ENCODE measurements around the gene SLC9C2. TPM values are rescaled to one million over a fixed set of nuclear protein-coding genes. Genes with fewer than 3 reads are reported as not detected.

Gene SLC9C2
- total and polyA plus RNA-seq, 2 experiments from 2014 or later = not detected

- Histone ChIP-seq H3F3A (ENCODE audit: insufficient read depth) (peaks cover 13% of the 10 kb centered on the region; the same call in 1 of the 2 replicates), H3K9ac (no peak overlapping the region)
Observed at GRCh38 chr1:173507205-173507846, 95.5 kb downstream of the SLC9C2 start.

GRCh38 chr1:173506437-173506836 is 96.4 kb downstream of the SLC9C2 start:
- H3F3A ChIP-seq (ENCODE audit: insufficient read depth) = peaks cover 13% of the 10 kb centered on the region; the same call in 1 of the 2 replicates
- no peak overlapping the region for H3K9ac ChIP-seq
- H3K9me2 ChIP-seq (ENCODE audit: insufficient read depth) = no peaks in the 10 kb centered on the region
- no peaks in the 10 kb centered on the region for H4K20me1 ChIP-seq (ENCODE audit: insufficient read depth)
- no peak for DNase-seq
- H3K27me3 ChIP-seq (replicated peaks; ENCODE audit: insufficient read depth) = no peaks in the 10 kb centered on the region
- H3K9me3 ChIP-seq (ENCODE audit: low read depth) = no peaks in the 10 kb centered on the region
- no peak for TF ChIP-seq EZH2phosphoT487 (IDR thresholded peaks at IDR 0.05; ENCODE audit: insufficient read depth, low read depth)
- TF ChIP-seq EZH2 (IDR thresholded peaks at IDR 0.05; ENCODE audit: insufficient read depth, poor library complexity, severe bottlenecking) = no peak
- no peak overlapping the region for H2AFZ ChIP-seq
- in situ Hi-C loops (cut with MboI) = no loop called here
- H3K27ac ChIP-seq = no peak overlapping the region
- H3K4me1 ChIP-seq (ENCODE audit: insufficient read depth) = peaks cover 10% of the 10 kb centered on the region
- no peak overlapping the region for H3K4me2 ChIP-seq (ENCODE audit: unreplicated experiment)
- no peaks in the 10 kb centered on the region for H3K79me2 ChIP-seq (ENCODE audit: insufficient read depth)
- no peak overlapping the region for H3K4me3 ChIP-seq
- H3K36me3 ChIP-seq (ENCODE audit: low read depth) = no peaks in the 10 kb centered on the region
- 74 to 78% methylated on average over 6 of the region's 6 CpGs for WGBS, 2 experiments (ENCODE audit: low coverage in 1 of 2, low lambda C conversion rate in 2 of 2, missing lambda C conversion rate in 2 of 2)

More at GRCh38 chr1:173507205-173507846, 95.5 kb downstream of the SLC9C2 start:
- peak; percentile 83 for DNase-seq
- Histone ChIP-seq H3K36me3 (ENCODE audit: low read depth) (no peaks in the 10 kb centered on the region), H3K9me2 (ENCODE audit: insufficient read depth) (no peaks in the 10 kb centered on the region), H3K9me3 (ENCODE audit: low read depth) (no peaks in the 10 kb centered on the region), H3K27ac (peak overlapping the region; percentile 30; the same call in 1 of the 2 replicates), H3K4me1 (ENCODE audit: insufficient read depth) (peaks cover 10% of the 10 kb centered on the region), H3K4me3 (no peak overlapping the region), H2AFZ (no peak overlapping the region), H3K27me3 (replicated peaks; ENCODE audit: insufficient read depth) (no peaks in the 10 kb centered on the region), H3K79me2 (ENCODE audit: insufficient read depth) (no peaks in the 10 kb centered on the region), H4K20me1 (ENCODE audit: insufficient read depth) (no peaks in the 10 kb centered on the region), H3K4me2 (ENCODE audit: unreplicated experiment) (no peak overlapping the region)
- WGBS, 2 experiments (ENCODE audit: low coverage in 1 of 2, low lambda C conversion rate in 2 of 2, missing lambda C conversion rate in 2 of 2) = 57 to 59% methylated on average over 3 of the region's 3 CpGs
- in situ Hi-C loops (cut with MboI) = no loop called here
- TF ChIP-seq EZH2 (IDR thresholded peaks at IDR 0.05; ENCODE audit: insufficient read depth, poor library complexity, severe bottlenecking) = no peak
- no peak for TF ChIP-seq EZH2phosphoT487 (IDR thresholded peaks at IDR 0.05; ENCODE audit: insufficient read depth, low read depth)

- Histone ChIP-seq H2AFZ (no peak overlapping the region), H3K9me3 (ENCODE audit: low read depth) (no peaks in the 10 kb centered on the region), H3K36me3 (ENCODE audit: low read depth) (no peaks in the 10 kb centered on the region), H3K27ac (no peak overlapping the region), H3K79me2 (ENCODE audit: insufficient read depth) (no peaks in the 10 kb centered on the region), H3K4me1 (ENCODE audit: insufficient read depth) (peaks cover 10% of the 10 kb centered on the region), H3K4me3 (no peak overlapping the region), H3K4me2 (ENCODE audit: unreplicated experiment) (no peak overlapping the region), H3F3A (ENCODE audit: insufficient read depth) (peaks cover 13% of the 10 kb centered on the region; the same call in 1 of the 2 replicates), H3K27me3 (replicated peaks; ENCODE audit: insufficient read depth) (no peaks in the 10 kb centered on the region), H4K20me1 (ENCODE audit: insufficient read depth) (no peaks in the 10 kb centered on the region), H3K9me2 (ENCODE audit: insufficient read depth) (no peaks in the 10 kb centered on the region), H3K9ac (no peak overlapping the region)
- no peak for TF ChIP-seq EZH2 (IDR thresholded peaks at IDR 0.05; ENCODE audit: insufficient read depth, poor library complexity, severe bottlenecking)
- TF ChIP-seq EZH2phosphoT487 (IDR thresholded peaks at IDR 0.05; ENCODE audit: insufficient read depth, low read depth) = no peak
- DNase-seq = no peak
- in situ Hi-C loops (cut with MboI) = no loop called here
Observed at GRCh38 chr1:173505391-173505790, 97.5 kb downstream of the SLC9C2 start.

GRCh38 chr1:173504268-173504667 is 98.6 kb downstream of the SLC9C2 start:
- H4K20me1 ChIP-seq (ENCODE audit: insufficient read depth) = no peaks in the 10 kb centered on the region
- H3K4me1 ChIP-seq (ENCODE audit: insufficient read depth) = peaks cover 10% of the 10 kb centered on the region
- H3K79me2 ChIP-seq (ENCODE audit: insufficient read depth) = no peaks in the 10 kb centered on the region
- WGBS, 2 experiments (ENCODE audit: low coverage in 1 of 2, low lambda C conversion rate in 2 of 2, missing lambda C conversion rate in 2 of 2) = 72 to 75% methylated on average over 4 of the region's 4 CpGs
- no peaks in the 10 kb centered on the region for H3K9me2 ChIP-seq (ENCODE audit: insufficient read depth)
- H3K9ac ChIP-seq = no peak overlapping the region
- H3F3A ChIP-seq (ENCODE audit: insufficient read depth) = peaks cover 13% of the 10 kb centered on the region; the same call in 1 of the 2 replicates
- TF ChIP-seq EZH2phosphoT487 (IDR thresholded peaks at IDR 0.05; ENCODE audit: insufficient read depth, low read depth) (no peak), EZH2 (IDR thresholded peaks at IDR 0.05; ENCODE audit: insufficient read depth, poor library complexity, severe bottlenecking) (no peak)
- H3K27ac ChIP-seq = no peak overlapping the region
- H2AFZ ChIP-seq = no peak overlapping the region
- H3K27me3 ChIP-seq (replicated peaks; ENCODE audit: insufficient read depth) = no peaks in the 10 kb centered on the region
- in situ Hi-C loops (cut with MboI) = no loop called here
- H3K4me2 ChIP-seq (ENCODE audit: unreplicated experiment) = no peak overlapping the region
- H3K9me3 ChIP-seq (ENCODE audit: low read depth) = no peaks in the 10 kb centered on the region
- no peak for DNase-seq
- no peaks in the 10 kb centered on the region for H3K36me3 ChIP-seq (ENCODE audit: low read depth)
- H3K4me3 ChIP-seq = no peak overlapping the region

All from GM23248 (cell line).